ENCODE data around the gene PLK5. TPM values are rescaled to one million over a fixed set of nuclear protein-coding genes. Genes with fewer than 3 reads are reported as not detected.
A peak's percentile ranks its signal among the peaks of the same experiment; 100 is the strongest.

The PLK5 gene
- total RNA-seq, 1 donor from 2014 or later, result 0.38 TPM

DNA sequence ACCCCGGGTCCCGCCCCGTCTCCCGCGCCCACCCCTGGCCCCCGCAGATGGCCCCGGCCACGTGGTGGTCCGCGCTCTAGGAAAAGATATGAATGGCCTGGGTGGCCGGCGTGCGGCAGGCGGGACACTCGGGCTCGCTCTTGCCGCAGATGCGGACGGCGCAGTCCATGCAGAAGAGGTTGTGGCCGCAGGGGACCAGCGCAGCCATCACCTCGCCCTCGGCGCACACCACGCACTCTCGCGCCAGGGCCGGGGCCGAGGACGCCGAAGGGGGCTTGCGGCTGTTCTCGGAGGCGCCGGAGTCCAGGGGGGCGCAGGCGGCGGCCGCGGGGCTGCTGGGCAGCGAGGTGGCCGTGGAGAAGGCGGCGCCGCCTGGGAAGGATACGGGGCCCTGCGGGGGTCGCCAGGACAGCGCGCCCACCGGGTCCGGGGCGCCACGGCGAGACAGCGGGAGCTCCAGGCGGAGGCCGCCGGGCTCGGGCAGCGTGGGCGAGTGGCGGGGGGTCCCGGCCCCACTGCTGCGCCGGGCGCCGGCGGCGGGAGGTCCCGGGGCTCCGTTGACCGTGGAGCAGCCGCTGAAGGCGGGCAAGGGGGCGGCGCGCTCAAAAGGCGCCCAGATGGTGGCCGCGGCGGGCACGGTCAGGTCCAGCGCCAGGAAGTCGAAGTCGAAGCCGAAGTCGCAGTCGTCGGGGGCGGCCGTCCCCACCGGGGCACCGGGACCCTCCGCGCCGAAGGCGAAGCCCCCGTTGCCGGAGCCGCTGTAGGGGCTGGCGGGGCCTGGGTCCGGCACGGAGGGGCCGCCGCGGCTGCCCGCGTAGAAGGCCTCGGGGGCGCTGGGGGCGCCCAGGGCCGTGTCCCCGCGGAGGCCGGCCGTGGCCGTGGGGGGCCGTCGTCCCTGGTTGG is 31.9 kb downstream of the PLK5 start:
- H3K27ac Mint-ChIP-seq, result no peak overlapping the region
- no peak overlapping the region for H3K4me3 Mint-ChIP-seq
- H3K4me1 Mint-ChIP-seq, result no peaks in the 10 kb centered on the region
- no peak for DNase-seq (ENCODE audit: low spot score in 2 of 2, unreplicated experiment in 2 of 2)
- no peaks in the 10 kb centered on the region for H3K27me3 Mint-ChIP-seq (ENCODE audit: low read depth)
- no peak for TF ChIP-seq CTCF (IDR thresholded peaks at IDR 0.05; ENCODE audit: unreplicated experiment)
- H3K9me3 Mint-ChIP-seq, result no peaks in the 10 kb centered on the region
- peaks cover 5% of the 10 kb centered on the region for H3K36me3 Mint-ChIP-seq

GRCh38 chr19:1556390-1557070 is 32.7 kb downstream of the PLK5 start:
- Mint-ChIP-seq H3K36me3 (peaks cover 7% of the 10 kb centered on the region), H3K27ac (no peak overlapping the region), H3K9me3 (no peaks in the 10 kb centered on the region), H3K4me3 (no peak overlapping the region), H3K4me1 (no peaks in the 10 kb centered on the region), H3K27me3 (ENCODE audit: low read depth) (no peaks in the 10 kb centered on the region)
- TF ChIP-seq CTCF (IDR thresholded peaks at IDR 0.05; ENCODE audit: unreplicated experiment), result no peak
- no peak for DNase-seq (ENCODE audit: low spot score in 2 of 2, unreplicated experiment in 2 of 2)

- no peaks in the 10 kb centered on the region for H3K4me1 Mint-ChIP-seq
- no peaks in the 10 kb centered on the region for H3K27me3 Mint-ChIP-seq (ENCODE audit: low read depth)
These were observed 34.7 kb downstream of the PLK5 start for GRCh38 chr19:1558552-1558951.

DNA sequence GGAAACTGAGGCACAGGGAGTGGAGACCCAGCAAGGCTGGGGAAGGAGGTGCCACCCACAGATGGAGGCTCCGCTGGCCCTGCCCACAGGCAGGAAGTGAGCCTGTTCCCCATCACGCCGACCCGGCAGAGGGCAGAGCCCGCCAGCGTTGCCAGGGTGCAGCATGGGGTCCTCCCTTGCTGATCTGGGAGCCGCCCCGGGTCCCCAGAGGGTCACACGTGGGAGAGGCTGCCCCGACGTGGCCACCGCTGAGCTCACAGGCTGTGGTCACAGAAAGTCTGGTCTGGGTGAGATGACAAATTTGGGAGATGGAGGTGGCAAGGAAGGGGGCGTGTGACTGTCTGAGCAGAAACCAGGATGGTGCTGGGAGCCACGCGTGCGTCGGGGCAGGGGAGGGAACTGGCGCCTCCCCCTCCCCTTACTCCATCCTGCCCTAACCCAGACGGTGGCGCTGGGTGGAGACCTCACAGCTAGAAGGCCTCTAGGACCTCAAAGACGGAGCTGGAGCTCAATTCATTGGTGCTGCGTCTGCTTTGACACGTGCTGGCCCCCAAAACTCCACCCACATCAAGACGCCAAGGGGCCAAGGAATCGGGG is 36.5 kb downstream of the PLK5 start:
- peaks cover 17% of the 10 kb centered on the region for H3K36me3 Mint-ChIP-seq
- TF ChIP-seq CTCF (IDR thresholded peaks at IDR 0.05; ENCODE audit: unreplicated experiment), result no peak
- DNase-seq (ENCODE audit: low spot score in 2 of 2, unreplicated experiment in 2 of 2), result no peak
- no peaks in the 10 kb centered on the region for H3K27me3 Mint-ChIP-seq (ENCODE audit: low read depth)
- H3K9me3 Mint-ChIP-seq, result no peaks in the 10 kb centered on the region
- no peak overlapping the region for H3K27ac Mint-ChIP-seq
- H3K4me1 Mint-ChIP-seq, result peaks cover 4% of the 10 kb centered on the region
- no peak overlapping the region for H3K4me3 Mint-ChIP-seq

More at GRCh38 chr19:1558552-1558951, 34.7 kb downstream of the PLK5 start:
- Mint-ChIP-seq H3K36me3 (peaks cover 13% of the 10 kb centered on the region), H3K4me3 (no peak overlapping the region), H3K27ac (peak overlapping the region; percentile 48), H3K9me3 (no peaks in the 10 kb centered on the region)
- DNase-seq (ENCODE audit: low spot score in 2 of 2, unreplicated experiment in 2 of 2), result no peak
- TF ChIP-seq CTCF (IDR thresholded peaks at IDR 0.05; ENCODE audit: unreplicated experiment), result no peak

DNA sequence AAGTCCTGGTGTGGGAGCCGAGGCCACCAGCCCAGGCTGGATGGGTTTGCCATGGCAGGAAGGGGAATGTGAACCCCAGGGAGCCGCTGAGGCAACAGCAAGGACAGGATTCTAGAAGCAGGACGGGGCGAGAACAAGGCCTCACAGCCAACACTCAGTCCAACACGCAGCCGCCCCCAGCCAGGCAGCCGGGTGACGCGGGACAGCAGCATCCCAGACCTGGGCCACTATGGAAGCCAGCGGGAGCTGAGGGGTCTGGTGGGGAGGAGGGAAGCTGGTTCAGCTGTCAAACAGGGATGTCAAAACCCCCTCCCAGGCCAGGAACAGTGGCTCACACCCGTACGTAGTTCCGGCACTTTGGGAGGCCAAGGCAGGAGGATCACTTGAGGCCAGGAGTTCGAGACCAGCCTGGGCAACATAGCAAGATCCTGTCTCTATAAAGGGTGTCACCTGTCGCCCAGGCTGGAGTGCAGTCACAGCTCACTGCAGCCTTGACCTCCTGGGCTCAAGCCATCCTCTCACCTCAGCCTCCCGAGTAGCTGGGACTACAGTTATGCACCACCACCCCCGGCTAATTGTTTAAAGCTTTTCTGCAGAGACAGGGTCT is 37.5 kb downstream of the PLK5 start:
- Mint-ChIP-seq H3K4me3 (no peak overlapping the region), H3K4me1 (peaks cover 8% of the 10 kb centered on the region), H3K36me3 (peaks cover 17% of the 10 kb centered on the region), H3K27ac (no peak overlapping the region), H3K9me3 (no peaks in the 10 kb centered on the region), H3K27me3 (ENCODE audit: low read depth) (no peaks in the 10 kb centered on the region)
- DNase-seq (ENCODE audit: low spot score in 2 of 2, unreplicated experiment in 2 of 2), result no peak
- no peak for TF ChIP-seq CTCF (IDR thresholded peaks at IDR 0.05; ENCODE audit: unreplicated experiment)
